ENCODE results near the gene PLGRKT. TPM values are rescaled to one million over a fixed set of nuclear protein-coding genes. Genes with fewer than 3 reads are reported as not detected.

The PLGRKT gene
- total RNA-seq, 2 donors from 2014 or later = 21.0 to 31.1 TPM

- Mint-ChIP-seq H3K9me3 (no peaks in the 10 kb centered on the region), H3K4me3 (no peak overlapping the region), H3K4me1 (peaks cover 4% of the 10 kb centered on the region), H3K27ac (no peak overlapping the region), H3K36me3 (ENCODE audit: low read depth) (no peaks in the 10 kb centered on the region), H3K27me3 (ENCODE audit: insufficient read depth) (no peaks in the 10 kb centered on the region)
- no peak for DNase-seq
- H3K9ac ChIP-seq (ENCODE audit: extremely low read depth, low read length, poor library complexity, severe bottlenecking) = no peak overlapping the region
- WGBS, 2 experiments (ENCODE audit: insufficient coverage in 1 of 2, insufficient read length in 1 of 2) = 89 to 100% methylated on average over 2 of the region's 2 CpGs
- peaks cover 4% of the 10 kb centered on the region for H3K4me1 ChIP-seq (ENCODE audit: control insufficient read depth, insufficient read depth, low read length)
- H3K9me3 ChIP-seq (ENCODE audit: control insufficient read depth, low read length) = no peaks in the 10 kb centered on the region
- H3K4me3 ChIP-seq (ENCODE audit: low read length) = no peak overlapping the region
- H3K27me3 ChIP-seq (ENCODE audit: control insufficient read depth, insufficient read depth, low read length, poor library complexity, severe bottlenecking) = no peaks in the 10 kb centered on the region
- H3K27ac ChIP-seq (ENCODE audit: low read depth, low read length) = no peak overlapping the region
- no peaks in the 10 kb centered on the region for H3K36me3 ChIP-seq (ENCODE audit: control insufficient read depth, insufficient read depth, low read length)
- no peak for TF ChIP-seq CTCF (conservative IDR thresholded peaks at IDR 0.05)
Measured at GRCh38 chr9:5355817-5356216, 81.9 kb downstream of the PLGRKT start.

- no peak overlapping the region for H3K4me3 Mint-ChIP-seq
- Histone ChIP-seq H3K9ac (ENCODE audit: extremely low read depth, low read length, poor library complexity, severe bottlenecking) (no peak overlapping the region), H3K9me3 (ENCODE audit: control insufficient read depth, low read length) (no peaks in the 10 kb centered on the region), H3K27me3 (ENCODE audit: control insufficient read depth, insufficient read depth, low read length, poor library complexity, severe bottlenecking) (no peaks in the 10 kb centered on the region), H3K27ac (ENCODE audit: low read depth, low read length) (no peak overlapping the region), H3K4me1 (ENCODE audit: control insufficient read depth, insufficient read depth, low read length) (peaks cover 4% of the 10 kb centered on the region), H3K36me3 (ENCODE audit: control insufficient read depth, insufficient read depth, low read length) (no peaks in the 10 kb centered on the region), H3K4me3 (ENCODE audit: low read length) (no peak overlapping the region)
- H3K4me1 Mint-ChIP-seq = peaks cover 4% of the 10 kb centered on the region
- no peak for DNase-seq
- H3K27me3 Mint-ChIP-seq (ENCODE audit: insufficient read depth) = no peaks in the 10 kb centered on the region
- no peaks in the 10 kb centered on the region for H3K36me3 Mint-ChIP-seq (ENCODE audit: low read depth)
- WGBS, 2 experiments (ENCODE audit: insufficient coverage in 1 of 2, insufficient read length in 1 of 2) = 78% methylated on average over 1 of the region's 1 CpG; no CpG with 5 or more reads in 1 of the 2 experiments
- no peaks in the 10 kb centered on the region for H3K9me3 Mint-ChIP-seq
- TF ChIP-seq CTCF (conservative IDR thresholded peaks at IDR 0.05) = no peak
- no peak overlapping the region for H3K27ac Mint-ChIP-seq
Measured at GRCh38 chr9:5355226-5355625, 82.5 kb downstream of the PLGRKT start.

GRCh38 chr9:5354184-5354583 is 83.5 kb downstream of the PLGRKT start:
- WGBS, 2 experiments (ENCODE audit: insufficient coverage in 1 of 2, insufficient read length in 1 of 2) = 90 to 100% methylated on average over 2 of the region's 2 CpGs
- H3K36me3 Mint-ChIP-seq (ENCODE audit: low read depth) = no peaks in the 10 kb centered on the region
- no peaks in the 10 kb centered on the region for H3K36me3 ChIP-seq (ENCODE audit: control insufficient read depth, insufficient read depth, low read length)
- TF ChIP-seq CTCF (conservative IDR thresholded peaks at IDR 0.05) = no peak
- H3K27ac ChIP-seq (ENCODE audit: low read depth, low read length) = no peak overlapping the region
- H3K27ac Mint-ChIP-seq = no peak overlapping the region
- H3K9me3 ChIP-seq (ENCODE audit: control insufficient read depth, low read length) = no peaks in the 10 kb centered on the region
- no peak for DNase-seq
- H3K27me3 Mint-ChIP-seq (ENCODE audit: insufficient read depth) = no peaks in the 10 kb centered on the region
- no peak overlapping the region for H3K4me3 ChIP-seq (ENCODE audit: low read length)
- H3K9ac ChIP-seq (ENCODE audit: extremely low read depth, low read length, poor library complexity, severe bottlenecking) = no peak overlapping the region
- H3K27me3 ChIP-seq (ENCODE audit: control insufficient read depth, insufficient read depth, low read length, poor library complexity, severe bottlenecking) = no peaks in the 10 kb centered on the region
- no peak overlapping the region for H3K4me3 Mint-ChIP-seq
- no peaks in the 10 kb centered on the region for H3K9me3 Mint-ChIP-seq
- peaks cover 4% of the 10 kb centered on the region for H3K4me1 ChIP-seq (ENCODE audit: control insufficient read depth, insufficient read depth, low read length)
- peaks cover 4% of the 10 kb centered on the region for H3K4me1 Mint-ChIP-seq

All from endodermal cell (in vitro differentiated cells).